ENCODE results near the gene CORO2A. TPM values are rescaled to one million over a fixed set of nuclear protein-coding genes. Genes with fewer than 3 reads are reported as not detected.
"Not testable (repeated sequence)": the region's sequence is repeated elsewhere in the genome, so short reads cannot be mapped to it uniquely, and the experiment has no call there.

Gene CORO2A
- total and polyA plus RNA-seq, 2 of the 4 experiments (the other 2 are of a cell fraction) = 1.9 to 2.2 TPM

DNA sequence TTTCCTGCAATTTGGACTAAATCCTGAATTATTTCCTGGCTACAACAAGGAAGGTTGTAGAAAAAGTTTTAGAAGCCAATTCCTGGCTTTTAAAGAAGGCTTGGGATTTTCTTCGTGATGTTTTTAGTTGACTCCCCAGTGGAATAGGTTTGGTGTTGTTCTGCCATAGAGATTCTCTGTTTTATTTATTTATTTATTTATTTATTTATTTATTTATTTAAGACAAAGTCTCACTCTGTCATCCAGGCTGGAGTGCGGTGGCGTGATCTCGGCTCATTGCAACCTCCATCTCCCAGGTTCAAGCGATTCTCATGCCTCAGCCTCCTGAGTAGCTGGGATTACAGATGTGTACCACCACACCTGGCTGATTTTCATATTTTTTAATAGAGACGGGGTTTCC is 75.3 kb downstream of the CORO2A start:
- H3K9ac ChIP-seq (ENCODE audit: low read depth, low read length); H2BK15ac ChIP-seq (ENCODE audit: low read depth, low read length); H2AK5ac ChIP-seq (ENCODE audit: low read depth, low read length); H2AFZ ChIP-seq (replicated peaks; ENCODE audit: low read length, poor library complexity); H4K20me1 ChIP-seq (ENCODE audit: insufficient read depth, low read length); H4K8ac ChIP-seq (ENCODE audit: low read depth in 2 of 2, low read length in 2 of 2); H3K27ac ChIP-seq (ENCODE audit: insufficient read depth, low read length); DNase-seq; ATAC-seq (ENCODE audit: low read depth); H2AK9ac ChIP-seq (replicated peaks; ENCODE audit: low read depth, low read length, poor library complexity); H3K4me2 ChIP-seq (ENCODE audit: low read depth, low read length); H4K5ac ChIP-seq (ENCODE audit: low read depth, low read length); H3K23ac ChIP-seq (ENCODE audit: low read depth, low read length); H2BK5ac ChIP-seq (ENCODE audit: low read depth, low read length, poor library complexity, severe bottlenecking); H3K27me3 ChIP-seq (ENCODE audit: control insufficient read depth, insufficient read depth, low read length); H3K9me1 ChIP-seq (ENCODE audit: insufficient read depth, low read length); H2BK120ac ChIP-seq (ENCODE audit: low read depth, low read length); H3K4ac ChIP-seq (ENCODE audit: low read depth, low read length); BruUV-seq (replicated peaks); H3K14ac ChIP-seq (replicated peaks; ENCODE audit: low read depth, low read length); intact Hi-C loops (cut with micrococcal nuclease); H3K4me1 ChIP-seq (ENCODE audit: control insufficient read depth, insufficient read depth, low read length); H3K36me3 ChIP-seq (ENCODE audit: control insufficient read depth, insufficient read depth, low read length); dilution Hi-C loops (cut with HindIII; ENCODE audit: low sequenced_read_pairs, unreplicated experiment); in situ Hi-C loops (cut with MboI; ENCODE audit: low sequenced_read_pairs); H3K18ac ChIP-seq (ENCODE audit: low read depth, low read length); H2BK20ac ChIP-seq (ENCODE audit: low read depth, low read length); H3K4me3 ChIP-seq (ENCODE audit: insufficient read depth, low read depth, low read length); H3K56ac ChIP-seq (ENCODE audit: extremely low read depth, insufficient read depth, low read length); H4K91ac ChIP-seq (ENCODE audit: insufficient read depth, low read depth, low read length); H3K9me3 ChIP-seq (ENCODE audit: control insufficient read depth, insufficient read depth, low read length); CTCF ChIA-PET; POLR2A ChIA-PET (ENCODE audit: unreplicated experiment): not testable (repeated sequence)
- peaks cover 5 to 15% of the 10 kb centered on the region in 2 experiments; a peak in 2 of 4 replicates for H3K79me1 ChIP-seq (ENCODE audit: low read depth in 1 of 2, low read length in 2 of 2)
- 100% methylated on average over 3 of the region's 6 CpGs; no CpG with 5 or more reads in 1 of the 2 experiments for WGBS, 2 experiments (ENCODE audit: extremely low coverage in 2 of 2, insufficient read length in 1 of 2)

All from IMR-90 (cell line).